Measurements from ENCODE around the gene SCARB1.

DNA sequence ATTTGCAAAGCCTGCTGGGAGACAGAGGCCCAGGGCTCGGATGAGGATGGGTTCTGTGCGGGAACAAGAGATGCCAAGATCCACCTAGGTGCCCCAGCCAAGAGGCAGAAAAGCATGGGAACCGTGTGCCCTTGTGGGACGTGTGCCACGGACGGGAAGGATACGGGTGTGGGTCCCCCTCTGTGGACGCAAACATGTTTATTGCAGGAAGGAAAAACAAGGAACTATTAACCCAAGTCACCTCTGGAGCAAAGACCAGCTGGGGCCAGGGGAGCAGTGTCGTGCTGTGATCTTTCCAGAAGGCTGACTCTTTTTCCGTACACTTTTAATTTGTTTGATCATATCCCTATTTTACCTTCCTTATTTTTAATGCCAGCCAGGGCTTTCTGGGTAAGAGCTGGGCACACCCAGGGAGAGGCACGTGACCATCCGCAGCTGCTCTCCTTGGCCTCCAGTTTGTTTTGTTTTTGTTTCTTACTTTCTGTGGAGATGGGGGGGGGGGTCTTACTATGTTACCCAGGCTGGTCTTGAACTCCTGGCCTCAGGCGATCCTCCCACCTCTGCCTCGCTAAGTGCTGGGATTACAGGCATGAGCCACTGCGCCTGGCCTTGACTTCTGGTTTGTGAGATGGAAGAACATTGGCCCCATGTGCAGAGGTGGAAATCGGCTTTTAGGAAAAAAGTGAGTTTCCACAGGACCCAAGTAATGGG, 20.7 kb downstream of the SCARB1 start:
- TF ChIP-seq, protein P1, sequence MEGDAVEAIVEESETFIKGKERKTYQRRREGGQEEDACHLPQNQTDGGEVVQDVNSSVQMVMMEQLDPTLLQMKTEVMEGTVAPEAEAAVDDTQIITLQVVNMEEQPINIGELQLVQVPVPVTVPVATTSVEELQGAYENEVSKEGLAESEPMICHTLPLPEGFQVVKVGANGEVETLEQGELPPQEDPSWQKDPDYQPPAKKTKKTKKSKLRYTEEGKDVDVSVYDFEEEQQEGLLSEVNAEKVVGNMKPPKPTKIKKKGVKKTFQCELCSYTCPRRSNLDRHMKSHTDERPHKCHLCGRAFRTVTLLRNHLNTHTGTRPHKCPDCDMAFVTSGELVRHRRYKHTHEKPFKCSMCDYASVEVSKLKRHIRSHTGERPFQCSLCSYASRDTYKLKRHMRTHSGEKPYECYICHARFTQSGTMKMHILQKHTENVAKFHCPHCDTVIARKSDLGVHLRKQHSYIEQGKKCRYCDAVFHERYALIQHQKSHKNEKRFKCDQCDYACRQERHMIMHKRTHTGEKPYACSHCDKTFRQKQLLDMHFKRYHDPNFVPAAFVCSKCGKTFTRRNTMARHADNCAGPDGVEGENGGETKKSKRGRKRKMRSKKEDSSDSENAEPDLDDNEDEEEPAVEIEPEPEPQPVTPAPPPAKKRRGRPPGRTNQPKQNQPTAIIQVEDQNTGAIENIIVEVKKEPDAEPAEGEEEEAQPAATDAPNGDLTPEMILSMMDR (IDR thresholded peaks at IDR 0.05): no peak
- TF ChIP-seq POLR2A (IDR thresholded peaks at IDR 0.05): no peak
